ENCODE data around the gene SOX8. TPM values are rescaled to one million over a fixed set of nuclear protein-coding genes. Genes with fewer than 3 reads are reported as not detected.

Gene SOX8
- total RNA-seq, 1 experiment from 2014 or later, result not detected

DNA sequence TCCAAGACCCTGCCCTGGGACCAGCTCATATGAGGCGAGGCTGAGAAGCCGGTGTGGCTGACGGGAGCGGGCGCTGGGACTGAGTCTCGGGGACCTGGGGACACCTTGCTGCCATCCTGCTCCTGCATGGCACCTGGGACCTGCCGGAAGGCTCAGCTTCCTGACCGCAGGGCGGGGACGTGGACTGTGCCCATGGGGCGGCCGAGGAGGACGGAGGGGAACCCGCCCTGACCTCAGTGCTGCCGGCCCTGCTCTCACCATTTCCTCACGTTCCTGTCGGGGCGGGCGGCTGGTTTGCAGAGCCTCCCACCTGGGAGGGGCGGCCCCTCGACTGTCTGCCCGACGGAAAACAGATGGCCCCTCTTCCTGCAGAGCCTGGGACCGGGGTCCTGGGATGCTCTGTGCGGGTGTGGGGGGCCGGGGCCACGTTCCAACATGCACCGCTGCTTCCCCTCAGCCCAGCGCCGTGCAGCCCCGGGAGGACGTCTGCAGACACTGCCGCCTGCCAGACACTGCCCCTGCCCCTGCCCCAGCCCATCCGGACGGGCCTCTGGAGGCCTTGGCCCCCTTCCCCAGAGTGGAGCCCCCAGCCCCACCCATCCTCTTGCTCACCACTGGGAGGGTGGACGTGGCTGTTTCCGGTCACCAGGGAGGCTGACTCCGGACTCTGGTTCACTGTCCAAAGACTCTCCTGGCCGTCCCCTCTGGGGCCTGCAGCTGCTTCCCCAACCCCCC lies 47.1 kb downstream of the SOX8 start:
- POLR2A ChIA-PET, result no interaction called here
- TF ChIP-seq, protein P1, sequence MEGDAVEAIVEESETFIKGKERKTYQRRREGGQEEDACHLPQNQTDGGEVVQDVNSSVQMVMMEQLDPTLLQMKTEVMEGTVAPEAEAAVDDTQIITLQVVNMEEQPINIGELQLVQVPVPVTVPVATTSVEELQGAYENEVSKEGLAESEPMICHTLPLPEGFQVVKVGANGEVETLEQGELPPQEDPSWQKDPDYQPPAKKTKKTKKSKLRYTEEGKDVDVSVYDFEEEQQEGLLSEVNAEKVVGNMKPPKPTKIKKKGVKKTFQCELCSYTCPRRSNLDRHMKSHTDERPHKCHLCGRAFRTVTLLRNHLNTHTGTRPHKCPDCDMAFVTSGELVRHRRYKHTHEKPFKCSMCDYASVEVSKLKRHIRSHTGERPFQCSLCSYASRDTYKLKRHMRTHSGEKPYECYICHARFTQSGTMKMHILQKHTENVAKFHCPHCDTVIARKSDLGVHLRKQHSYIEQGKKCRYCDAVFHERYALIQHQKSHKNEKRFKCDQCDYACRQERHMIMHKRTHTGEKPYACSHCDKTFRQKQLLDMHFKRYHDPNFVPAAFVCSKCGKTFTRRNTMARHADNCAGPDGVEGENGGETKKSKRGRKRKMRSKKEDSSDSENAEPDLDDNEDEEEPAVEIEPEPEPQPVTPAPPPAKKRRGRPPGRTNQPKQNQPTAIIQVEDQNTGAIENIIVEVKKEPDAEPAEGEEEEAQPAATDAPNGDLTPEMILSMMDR (IDR thresholded peaks at IDR 0.05; ENCODE audit: unreplicated experiment), result no peak
- CTCF ChIA-PET, result interaction anchor here (1.3 kb wide), 1 partner anchor 75 kb away, joined by 5 read pairs; no protein-coding TSS in a partner anchor
- no peaks in the 10 kb centered on the region for H3K9me3 Mint-ChIP-seq (ENCODE audit: unreplicated experiment)
- H3K4me1 Mint-ChIP-seq (ENCODE audit: insufficient read depth, unreplicated experiment), result peaks cover 9% of the 10 kb centered on the region
- no peaks in the 10 kb centered on the region for H3K36me3 Mint-ChIP-seq (ENCODE audit: insufficient read depth, unreplicated experiment)
- no peak overlapping the region for H3K4me3 Mint-ChIP-seq (ENCODE audit: unreplicated experiment)
- BruUV-seq (replicated peaks), result no TSS peak
- intact Hi-C loops (cut with micrococcal nuclease), result no loop called here
- no peak for DNase-seq (ENCODE audit: unreplicated experiment)
- no peak overlapping the region for H3K27ac Mint-ChIP-seq (ENCODE audit: low read depth, unreplicated experiment)
- peaks cover 20% of the 10 kb centered on the region for H3K27me3 Mint-ChIP-seq (ENCODE audit: insufficient read depth, unreplicated experiment)

DNA sequence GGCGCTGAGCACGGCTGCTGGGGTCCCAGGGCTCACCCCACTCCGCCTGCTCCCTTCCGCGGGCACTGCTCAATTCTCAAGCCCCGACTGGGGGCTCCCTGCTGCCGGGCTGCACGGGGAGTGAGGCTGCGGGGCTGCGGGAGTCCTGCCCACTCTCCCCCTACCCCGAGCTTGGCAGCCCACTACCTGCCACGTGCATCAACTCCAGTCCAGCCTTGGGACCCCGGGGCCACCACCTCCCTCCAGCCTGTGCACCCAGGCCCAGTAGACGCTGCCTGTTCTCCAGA lies 47.6 kb downstream of the SOX8 start:
- CTCF ChIA-PET, result interaction anchor here (1.3 kb wide), 1 partner anchor 74 kb away, joined by 5 read pairs; no protein-coding TSS in a partner anchor
- no TSS peak for BruUV-seq (replicated peaks)

DNA sequence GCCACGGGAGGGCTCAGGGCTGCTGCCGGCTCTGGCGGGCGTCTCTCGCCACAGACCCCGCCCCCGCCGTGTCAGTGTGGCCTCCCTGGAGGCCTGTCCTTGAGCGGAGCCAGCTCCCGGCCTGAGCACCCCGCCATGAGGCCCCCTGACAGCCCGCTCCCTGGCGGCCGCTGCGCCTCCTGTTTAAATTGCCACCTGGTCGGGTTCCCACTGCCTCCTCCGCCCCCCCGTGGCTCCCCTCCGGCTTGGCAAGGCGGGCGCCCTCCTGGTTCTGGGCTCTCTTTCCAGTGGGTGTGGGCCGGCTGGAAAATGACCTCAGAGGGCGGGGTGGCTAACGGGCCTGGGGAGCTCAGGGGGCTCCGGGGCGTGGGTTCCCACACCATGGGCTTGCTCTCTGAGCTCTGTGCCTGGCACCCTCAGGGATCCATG lies 48.9 kb downstream of the SOX8 start:
- Mint-ChIP-seq H3K4me3 (ENCODE audit: unreplicated experiment) (no peak overlapping the region), H3K4me1 (ENCODE audit: insufficient read depth, unreplicated experiment) (peaks cover 9% of the 10 kb centered on the region), H3K27me3 (ENCODE audit: insufficient read depth, unreplicated experiment) (peaks cover 18% of the 10 kb centered on the region), H3K36me3 (ENCODE audit: insufficient read depth, unreplicated experiment) (no peaks in the 10 kb centered on the region), H3K9me3 (ENCODE audit: unreplicated experiment) (no peaks in the 10 kb centered on the region), H3K27ac (ENCODE audit: low read depth, unreplicated experiment) (no peak overlapping the region)
- DNase-seq (ENCODE audit: unreplicated experiment), result no peak
- POLR2A ChIA-PET, result no interaction called here
- BruUV-seq (replicated peaks), result no TSS peak
- intact Hi-C loops (cut with micrococcal nuclease), result no loop called here
- CTCF ChIA-PET, result no interaction called here
- TF ChIP-seq, protein P1 (IDR thresholded peaks at IDR 0.05; ENCODE audit: unreplicated experiment), result no peak

More for the DNA sequence above, 47.6 kb downstream of the SOX8 start:
- Mint-ChIP-seq H3K4me1 (ENCODE audit: insufficient read depth, unreplicated experiment) (peaks cover 9% of the 10 kb centered on the region), H3K27ac (ENCODE audit: low read depth, unreplicated experiment) (no peak overlapping the region), H3K9me3 (ENCODE audit: unreplicated experiment) (no peaks in the 10 kb centered on the region), H3K36me3 (ENCODE audit: insufficient read depth, unreplicated experiment) (no peaks in the 10 kb centered on the region), H3K4me3 (ENCODE audit: unreplicated experiment) (no peak overlapping the region), H3K27me3 (ENCODE audit: insufficient read depth, unreplicated experiment) (peaks cover 20% of the 10 kb centered on the region)
- POLR2A ChIA-PET, result no interaction called here
- intact Hi-C loops (cut with micrococcal nuclease), result no loop called here
- TF ChIP-seq, protein P1 (IDR thresholded peaks at IDR 0.05; ENCODE audit: unreplicated experiment), result no peak
- no peak for DNase-seq (ENCODE audit: unreplicated experiment)

DNA sequence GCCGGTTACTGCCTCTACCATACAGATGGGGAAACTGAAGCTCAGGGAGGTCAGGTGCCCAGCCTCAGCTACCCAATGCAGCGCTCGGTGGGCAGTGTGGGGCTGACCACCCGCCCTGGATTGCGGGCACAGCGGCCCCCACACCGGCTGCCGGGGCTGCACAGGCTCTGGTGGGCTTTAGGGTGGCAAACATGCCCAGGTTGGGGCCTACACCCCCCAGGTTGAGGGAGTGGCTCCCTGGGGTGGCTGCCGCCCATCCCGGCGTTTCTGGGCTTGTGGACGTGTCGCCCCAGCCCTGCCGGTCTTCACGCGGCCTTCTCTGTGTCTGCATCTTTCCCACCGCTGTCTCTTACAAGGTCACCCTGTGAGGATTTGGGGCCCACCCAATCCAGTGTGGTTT lies 50.1 kb downstream of the SOX8 start:
- H3K4me1 Mint-ChIP-seq (ENCODE audit: insufficient read depth, unreplicated experiment), result peaks cover 3% of the 10 kb centered on the region
- H3K36me3 Mint-ChIP-seq (ENCODE audit: insufficient read depth, unreplicated experiment), result no peaks in the 10 kb centered on the region
- BruUV-seq (replicated peaks), result no TSS peak
- H3K27me3 Mint-ChIP-seq (ENCODE audit: insufficient read depth, unreplicated experiment), result peaks cover 6% of the 10 kb centered on the region
- H3K9me3 Mint-ChIP-seq (ENCODE audit: unreplicated experiment), result no peaks in the 10 kb centered on the region
- POLR2A ChIA-PET, result interaction anchor here (0.7 kb wide), 1 partner anchor 10 kb away, joined by 4 read pairs; no protein-coding TSS in a partner anchor
- H3K4me3 Mint-ChIP-seq (ENCODE audit: unreplicated experiment), result no peak overlapping the region
- CTCF ChIA-PET, result interaction anchor here (0.6 kb wide), 1 partner anchor 110 kb away, joined by 3 read pairs; no protein-coding TSS in a partner anchor
- intact Hi-C loops (cut with micrococcal nuclease), result no loop called here
- H3K27ac Mint-ChIP-seq (ENCODE audit: low read depth, unreplicated experiment), result no peak overlapping the region
- TF ChIP-seq, protein P1 (IDR thresholded peaks at IDR 0.05; ENCODE audit: unreplicated experiment), result no peak
- DNase-seq (ENCODE audit: unreplicated experiment), result no peak

Measured in MCF 10A (cell line).